Uterus (tissue), 2 donors: Measurements from ENCODE around the gene CNTF.

Source experiments
- CTCF ChIP-seq, 4 experiments: fragments of 200-600 bp in 2 of 4; fragments of 450-650 bp in 2 of 4; sonication (generic) in 2 of 4; IDR thresholded peaks; one replicate each; pipeline ENCODE4 v1.5.1; 2016 to 2019; ENCODE audit warnings: antibody characterized with exemption in 4 of 4, mild to moderate bottlenecking in 2 of 4, moderate library complexity in 1 of 4
- POLR2A ChIP-seq, 2 donors: fragments of 450-650 bp; IDR thresholded peaks; one replicate each; pipeline ENCODE4 v1.6.1; 2016; ENCODE audit warnings: antibody characterized with exemption in 2 of 2, mild to moderate bottlenecking in 1 of 2, moderate library complexity in 1 of 2

GRCh38 chr11:58640386-58641023, 18.0 kb downstream of the CNTF start:
- TF ChIP-seq CTCF (IDR thresholded peaks at IDR 0.05) (no peak), POLR2A (IDR thresholded peaks at IDR 0.05) (no peak)
